Natural killer cell treated with Interleukin-12 subunit alpha and Interleukin-12 subunit beta and Interleukin-15 and Interleukin-18, amount 100 ng/mL, for 72 hours (primary cell): ENCODE results near the gene RNU4-1. TPM values are rescaled to one million over a fixed set of nuclear protein-coding genes. Genes with fewer than 3 reads are reported as not detected.
"Not testable (repeated sequence)": the region's sequence is repeated elsewhere in the genome, so short reads cannot be mapped to it uniquely, and the experiment has no call there.

Source experiments
- ATAC-seq, 2 donors: fragments of 150-1000 bp; cut with Tn5 transposase in 1 of 2; sonication (Bioruptor Pico), chemical (Tn5 transposase) in 1 of 2; 2 replicates each; pipeline ENCODE4 v1.10.0; 2021
- DNase-seq: peaks from one replicate; pipeline ENCODE4 v3.0.0; 2022; ENCODE audit warnings: low spot score
- H3K27ac Mint-ChIP-seq, 2 donors: 1 replicate in 1 of 2; 2 replicates in 1 of 2; pipeline ENCODE4 v1.8.0; 2022; ENCODE audit warnings: mixed read lengths in 2 of 2, mild to moderate bottlenecking in 1 of 2, moderate library complexity in 1 of 2
- H3K27me3 Mint-ChIP-seq, 2 donors: 1 replicate in 1 of 2; 2 replicates in 1 of 2; pipeline ENCODE4 v1.8.0; 2022; ENCODE audit warnings: mixed read lengths in 2 of 2
- H3K36me3 Mint-ChIP-seq: one replicate; pipeline ENCODE4 v1.8.0; 2022; ENCODE audit warnings: mixed read lengths
- H3K4me1 Mint-ChIP-seq, 2 donors: 1 replicate in 1 of 2; 2 replicates in 1 of 2; pipeline ENCODE4 v1.8.0; 2022; ENCODE audit warnings: low read depth in 2 of 2, mixed read lengths in 2 of 2, mild to moderate bottlenecking in 1 of 2
- H3K4me3 Mint-ChIP-seq: one replicate; pipeline ENCODE4 v1.8.0; 2022; ENCODE audit warnings: mixed read lengths
- H3K9me3 Mint-ChIP-seq: 2 replicates; pipeline ENCODE4 v1.8.0; 2022; ENCODE audit warnings: mixed read lengths
- total RNA-seq, 2 donors: library from RNA; stranded (reverse); gene quantifications; one replicate each; pipeline ENCODE4 v1.2.3, GENCODE V29; 2022

The RNU4-1 gene
- 1,000 to 10,000 TPM; 1,386 to 2,161 TPM for total RNA-seq

DNA sequence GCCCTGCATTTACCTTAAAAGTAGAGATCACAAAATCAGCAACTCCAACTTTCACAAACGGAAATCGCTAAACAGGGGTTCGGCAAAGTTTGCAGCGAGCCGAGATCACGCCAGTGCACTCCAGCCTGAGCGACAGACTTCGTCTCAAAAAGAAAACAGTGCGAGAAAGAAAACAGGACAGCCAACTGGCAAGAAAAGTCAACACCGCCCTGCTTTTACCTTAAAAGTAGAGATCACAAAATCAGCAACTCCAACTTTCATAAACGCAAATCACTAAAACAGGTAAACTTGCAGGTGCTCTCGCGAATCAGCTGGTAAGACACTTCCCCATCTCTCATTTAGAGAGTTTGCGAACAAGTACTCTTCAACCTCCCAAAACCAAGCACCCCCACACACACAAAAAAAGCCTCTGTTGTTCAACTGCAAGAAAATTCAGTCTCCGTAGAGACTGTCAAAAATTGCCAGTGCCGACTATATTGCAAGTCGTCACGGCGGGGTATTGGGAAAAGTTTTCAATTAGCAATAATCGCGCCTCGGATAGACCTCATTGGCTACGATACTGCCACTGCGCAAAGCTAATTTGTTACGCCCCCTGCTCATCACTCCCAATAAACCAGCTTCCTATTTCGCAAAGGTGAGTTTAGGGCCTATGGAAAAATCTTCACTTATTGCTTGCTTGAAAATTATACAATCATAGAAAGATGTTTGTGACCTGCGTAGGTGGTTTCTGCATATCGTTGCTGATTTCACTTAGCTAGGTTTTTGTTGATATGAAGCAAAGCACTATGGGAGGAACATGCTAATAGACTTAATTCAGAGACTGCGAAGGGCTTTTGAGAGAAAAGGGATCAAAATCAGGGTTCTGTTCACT, at the start of gene RNU4-1:
Gene RNU4-1 (minus strand): TSS at position 577 of the 871 bp plus-strand sequence.
- no peaks in the 10 kb centered on the region for H3K27me3 Mint-ChIP-seq
- no peaks in the 10 kb centered on the region for H3K9me3 Mint-ChIP-seq
- no peaks in the 10 kb centered on the region for H3K36me3 Mint-ChIP-seq
- no peak within 1 kb of the TSS for H3K27ac Mint-ChIP-seq
- DNase-seq: peak; percentile 77
- H3K4me1 Mint-ChIP-seq: peaks cover 5 to 7% of the 10 kb centered on the region in 2 donors
- peak; percentile 59 to 71 for ATAC-seq
- H3K4me3 Mint-ChIP-seq: no peak within 1 kb of the TSS

DNA sequence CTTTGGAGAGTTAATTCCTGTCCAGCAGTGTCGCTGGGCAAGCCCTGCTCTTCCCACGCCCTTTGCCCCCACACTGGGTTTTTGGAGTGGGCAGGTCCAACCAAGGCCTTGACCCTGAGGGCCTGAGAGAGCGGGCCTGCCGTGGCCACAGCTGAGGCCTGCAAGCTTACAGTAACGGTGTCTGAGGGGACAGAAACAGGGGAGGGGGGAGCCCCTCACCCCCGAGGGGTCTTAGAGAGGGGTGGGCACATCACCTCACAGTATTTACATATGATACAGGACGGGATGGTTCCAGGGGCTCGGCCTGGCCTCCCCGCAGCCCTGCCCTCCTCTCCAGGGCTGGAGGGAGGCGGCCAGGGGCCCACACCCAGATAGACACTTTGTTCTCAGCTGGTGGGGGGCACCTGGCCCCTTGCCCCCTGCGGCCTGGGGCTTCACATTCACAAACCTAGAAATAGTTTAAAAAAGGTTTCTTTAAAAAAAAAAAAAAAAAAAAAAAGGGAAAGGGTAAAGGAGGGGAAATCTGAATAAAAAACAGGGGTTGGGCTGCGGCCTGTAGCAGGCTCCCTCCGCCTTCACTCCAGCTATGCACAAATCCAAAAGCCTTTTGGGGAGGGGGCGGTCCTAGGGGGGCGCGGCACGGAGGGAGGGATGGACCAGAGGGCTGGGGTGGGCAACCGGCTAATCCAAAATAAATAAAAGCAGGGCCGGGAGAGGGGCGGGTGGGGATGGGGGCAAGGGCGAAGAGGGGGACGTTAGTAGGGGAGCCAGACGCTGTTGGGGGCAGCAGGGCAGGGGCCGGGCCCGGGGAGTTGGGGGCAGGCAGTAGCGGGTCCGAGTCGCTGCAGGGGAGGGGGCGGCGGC, 49.4 kb upstream of the RNU4-1 start:
- Mint-ChIP-seq H3K27ac (no peak overlapping the region), H3K4me1 (no peaks in the 10 kb centered on the region), H3K27me3 (peaks cover 0 to 7% of the 10 kb centered on the region in 2 donors), H3K4me3 (no peak overlapping the region), H3K36me3 (peaks cover 6% of the 10 kb centered on the region), H3K9me3 (peaks cover 4% of the 10 kb centered on the region)
- no peak for ATAC-seq
- DNase-seq: no peak

DNA sequence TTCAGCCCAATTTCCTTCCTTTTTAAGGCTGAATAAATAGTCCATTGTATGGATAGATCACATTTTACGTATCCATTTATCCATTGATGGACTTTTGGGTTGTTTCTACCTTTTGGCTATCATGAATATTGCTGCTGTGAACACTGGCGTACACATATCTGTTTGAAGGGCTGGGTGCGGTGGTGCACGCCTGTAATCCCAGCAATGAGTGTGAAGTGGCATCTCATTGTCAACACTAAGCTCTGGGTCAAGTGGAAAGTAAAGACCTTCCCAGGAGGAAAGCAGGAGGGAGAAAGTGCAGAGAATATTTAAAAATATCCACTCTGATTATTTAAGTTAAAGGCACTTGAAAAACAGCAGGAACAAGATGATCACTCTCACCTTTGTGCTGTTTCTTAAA, 46.2 kb upstream of the RNU4-1 start:
- Mint-ChIP-seq H3K27ac (no peak overlapping the region), H3K4me3 (no peak overlapping the region), H3K4me1 (peaks cover 0 to 6% of the 10 kb centered on the region in 2 donors), H3K36me3 (peaks cover 9% of the 10 kb centered on the region), H3K27me3 (peaks cover 0 to 7% of the 10 kb centered on the region in 2 donors), H3K9me3 (peaks cover 4% of the 10 kb centered on the region)
- ATAC-seq (no peak), DNase-seq (no peak)

DNA sequence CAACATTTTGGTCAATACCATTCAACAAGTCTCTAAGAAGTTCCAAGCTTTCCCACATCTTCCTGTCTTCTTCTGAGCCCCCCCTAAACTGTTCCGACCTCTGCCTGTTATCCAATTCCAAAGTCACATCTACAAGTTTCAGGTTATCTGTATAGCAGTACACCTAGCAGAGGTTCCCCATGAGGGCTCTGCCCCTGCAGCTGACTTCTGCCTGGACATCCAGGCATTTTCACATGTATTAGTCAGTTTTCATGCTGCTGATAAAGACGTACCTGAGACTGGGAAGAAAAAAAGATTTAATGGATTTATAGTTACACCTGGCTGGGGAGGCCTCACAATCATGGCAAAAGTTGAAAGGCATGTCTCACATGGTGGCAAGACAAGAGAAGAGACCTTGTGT, 44.7 kb upstream of the RNU4-1 start:
- peaks cover 0 to 7% of the 10 kb centered on the region in 2 donors for H3K27me3 Mint-ChIP-seq
- no peak overlapping the region for H3K4me3 Mint-ChIP-seq
- H3K4me1 Mint-ChIP-seq: peaks cover 0 to 6% of the 10 kb centered on the region in 2 donors
- DNase-seq (no peak), ATAC-seq (no peak)
- peaks cover 4% of the 10 kb centered on the region for H3K9me3 Mint-ChIP-seq
- peaks cover 9% of the 10 kb centered on the region for H3K36me3 Mint-ChIP-seq
- H3K27ac Mint-ChIP-seq: no peak overlapping the region

DNA sequence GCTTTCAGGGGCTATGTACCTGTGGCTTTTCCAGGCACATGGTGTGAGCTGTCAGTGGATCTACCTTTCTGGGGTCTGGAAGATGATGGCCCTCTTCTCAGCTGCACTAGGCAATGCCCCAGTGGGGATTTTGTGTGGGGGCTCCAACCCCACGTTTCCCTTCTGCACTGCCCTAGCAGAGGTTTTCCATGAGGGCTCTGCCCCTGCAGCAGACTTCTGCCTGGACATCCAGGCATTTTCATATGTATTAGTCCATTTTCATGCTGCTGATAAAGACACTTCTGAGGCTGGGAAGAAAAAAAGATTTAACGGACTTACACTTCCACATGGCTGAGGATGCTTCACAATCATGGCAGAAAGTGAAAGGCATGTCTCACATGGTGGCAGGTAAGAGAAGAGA, 43.4 kb upstream of the RNU4-1 start:
- not testable (repeated sequence) for H3K4me3 Mint-ChIP-seq, ATAC-seq, DNase-seq, H3K9me3 Mint-ChIP-seq, H3K27me3 Mint-ChIP-seq, H3K4me1 Mint-ChIP-seq, H3K27ac Mint-ChIP-seq, H3K36me3 Mint-ChIP-seq

DNA sequence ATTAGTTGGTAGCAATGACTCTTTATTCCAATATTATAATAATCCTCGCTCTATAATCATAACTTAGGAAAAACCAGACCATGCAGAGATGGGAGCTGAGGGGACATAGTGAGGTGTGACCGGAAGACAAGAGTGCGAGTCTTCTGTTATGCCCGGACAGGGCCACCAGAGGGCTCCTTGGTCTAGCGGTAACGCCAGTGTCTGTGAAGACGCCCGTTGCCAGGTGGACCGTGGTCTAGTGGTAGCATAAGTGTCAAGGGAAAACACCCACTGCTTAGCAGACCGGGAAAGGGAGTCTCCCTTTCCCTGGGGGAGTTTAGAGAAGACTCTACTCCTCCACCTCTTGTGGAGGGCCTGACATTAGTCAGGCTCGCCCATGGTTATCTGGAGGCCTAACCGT, 42.4 kb upstream of the RNU4-1 start:
- not testable (repeated sequence) for H3K36me3 Mint-ChIP-seq, H3K27ac Mint-ChIP-seq, ATAC-seq, H3K9me3 Mint-ChIP-seq, H3K4me3 Mint-ChIP-seq, H3K4me1 Mint-ChIP-seq, H3K27me3 Mint-ChIP-seq
- peak; percentile 13 for DNase-seq

DNA sequence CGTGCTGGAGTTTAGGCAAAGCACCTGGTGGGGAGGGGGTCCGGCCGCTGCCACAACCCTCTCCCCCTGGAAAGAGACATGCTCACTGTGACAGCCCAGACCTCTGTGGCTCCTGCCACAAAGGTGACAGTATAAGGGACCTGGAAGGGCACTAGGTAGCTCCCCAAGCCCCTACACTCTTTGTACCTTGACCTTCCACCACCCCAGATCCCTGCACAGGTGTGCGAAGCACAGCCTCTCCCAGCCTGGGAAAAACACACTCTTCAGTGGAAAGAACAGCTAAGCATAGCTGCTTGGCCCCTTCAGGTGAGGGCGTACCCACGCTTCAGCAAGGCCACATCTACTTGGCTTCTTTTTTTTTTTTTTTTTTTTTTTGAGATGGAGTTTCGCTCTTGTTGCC, 39.5 kb upstream of the RNU4-1 start:
- H3K36me3 Mint-ChIP-seq: peaks cover 4% of the 10 kb centered on the region
- ATAC-seq: no peak
- H3K27me3 Mint-ChIP-seq: no peaks in the 10 kb centered on the region
- no peak overlapping the region for H3K27ac Mint-ChIP-seq
- H3K4me3 Mint-ChIP-seq: no peak overlapping the region
- peaks cover 0 to 6% of the 10 kb centered on the region in 2 donors for H3K4me1 Mint-ChIP-seq
- no peaks in the 10 kb centered on the region for H3K9me3 Mint-ChIP-seq
- DNase-seq: no peak

DNA sequence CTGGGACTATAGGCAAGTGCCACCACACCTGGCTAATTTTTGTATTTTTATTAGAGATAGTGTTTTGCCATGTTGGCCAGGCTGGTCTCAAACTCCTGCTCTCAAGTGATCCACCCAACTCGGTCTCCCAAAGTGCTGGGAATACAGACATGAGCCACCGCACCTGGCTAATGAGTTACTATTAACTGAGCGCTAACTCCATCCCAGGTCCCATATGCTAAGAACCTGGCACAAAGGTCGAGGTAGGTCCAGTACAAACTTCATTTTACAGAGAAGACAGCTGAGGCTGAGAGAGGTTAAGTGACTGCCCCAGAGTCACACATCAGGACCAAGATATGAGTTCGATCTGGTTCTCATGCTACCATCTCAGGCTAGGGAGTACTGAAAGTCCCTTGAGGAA, 39.0 kb upstream of the RNU4-1 start:
- Mint-ChIP-seq H3K36me3 (no peaks in the 10 kb centered on the region), H3K27ac (no peak overlapping the region), H3K27me3 (no peaks in the 10 kb centered on the region), H3K4me3 (no peak overlapping the region), H3K9me3 (no peaks in the 10 kb centered on the region), H3K4me1 (peaks cover 0 to 6% of the 10 kb centered on the region in 2 donors)
- ATAC-seq (no peak), DNase-seq (no peak)

DNA sequence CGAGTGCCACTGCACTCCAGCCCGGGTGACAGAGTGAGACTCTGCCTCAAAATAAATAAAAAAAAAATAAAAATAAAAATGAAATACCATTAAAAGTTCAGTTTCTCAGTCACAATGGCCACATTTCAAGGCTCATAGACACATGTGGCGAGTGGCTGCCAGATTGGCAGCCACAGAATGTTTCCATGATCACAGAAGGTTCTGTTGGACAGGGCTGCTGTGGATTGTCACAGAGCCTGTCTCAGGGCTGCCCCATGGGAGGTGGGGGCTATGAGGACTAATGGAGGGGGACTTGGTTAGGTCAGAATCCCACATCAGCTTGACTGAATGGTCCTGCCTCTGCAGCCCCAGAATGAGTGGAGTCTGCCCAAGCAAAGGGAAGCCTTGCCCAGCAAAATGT, 38.4 kb upstream of the RNU4-1 start:
- DNase-seq (no peak), ATAC-seq (no peak)
- Mint-ChIP-seq H3K9me3 (no peaks in the 10 kb centered on the region), H3K36me3 (no peaks in the 10 kb centered on the region), H3K4me3 (no peak overlapping the region), H3K27ac (no peak overlapping the region), H3K4me1 (peaks cover 0 to 6% of the 10 kb centered on the region in 2 donors), H3K27me3 (no peaks in the 10 kb centered on the region)

DNA sequence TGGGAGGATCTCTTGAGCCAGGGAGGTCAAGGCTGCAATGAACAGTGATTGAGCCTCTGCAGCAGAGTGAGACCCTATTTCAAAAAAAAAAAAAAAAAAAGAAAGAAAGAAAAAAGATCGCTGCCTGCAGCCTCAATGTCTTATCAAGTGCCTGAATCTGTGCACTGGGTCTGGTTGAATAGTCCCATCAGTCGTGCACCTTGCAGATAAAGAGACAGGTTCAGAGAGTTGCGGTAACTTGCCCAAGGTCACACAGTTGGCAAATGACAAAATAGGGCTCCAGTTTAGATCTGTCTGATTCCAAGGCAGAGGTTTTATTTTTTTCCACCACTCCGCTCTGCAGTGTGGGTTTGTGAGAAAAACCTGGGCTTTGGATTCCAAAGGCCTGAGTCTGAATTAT, 35.2 kb upstream of the RNU4-1 start:
- H3K27ac Mint-ChIP-seq: no peak overlapping the region
- DNase-seq (peak; percentile 3), ATAC-seq (no peak)
- no peaks in the 10 kb centered on the region for H3K27me3 Mint-ChIP-seq
- no peak overlapping the region for H3K4me3 Mint-ChIP-seq
- no peaks in the 10 kb centered on the region for H3K36me3 Mint-ChIP-seq
- peaks cover 9 to 11% of the 10 kb centered on the region in 2 donors for H3K4me1 Mint-ChIP-seq
- no peaks in the 10 kb centered on the region for H3K9me3 Mint-ChIP-seq

DNA sequence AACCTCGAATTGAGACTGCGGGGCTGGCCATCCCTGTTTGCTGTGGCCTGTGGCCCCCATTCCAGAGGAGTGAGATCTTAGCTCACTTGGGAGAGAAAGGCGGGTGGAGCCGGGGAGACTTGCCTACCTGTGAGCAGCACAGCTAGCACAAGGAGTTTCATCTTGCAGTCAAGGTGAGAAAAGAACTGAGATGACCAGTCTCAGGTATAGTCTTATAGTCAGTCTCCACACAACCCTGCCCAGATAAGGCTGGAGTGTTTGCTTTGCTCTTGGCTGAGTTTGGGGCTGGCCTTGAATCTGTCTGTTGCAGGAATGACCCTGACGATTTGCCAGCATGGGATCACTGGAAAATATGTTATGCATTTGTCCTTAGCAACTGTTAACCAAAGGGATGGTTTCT, 34.6 kb upstream of the RNU4-1 start, which contains the start of gene PLA2G1B:
Gene PLA2G1B (minus strand): TSS at position 187 of the 400 bp plus-strand sequence. CDS start 26 bp downstream, at position 161.
- no peak within 1 kb of the TSS for H3K4me3 Mint-ChIP-seq
- H3K4me1 Mint-ChIP-seq: peaks cover 9 to 11% of the 10 kb centered on the region in 2 donors

DNA sequence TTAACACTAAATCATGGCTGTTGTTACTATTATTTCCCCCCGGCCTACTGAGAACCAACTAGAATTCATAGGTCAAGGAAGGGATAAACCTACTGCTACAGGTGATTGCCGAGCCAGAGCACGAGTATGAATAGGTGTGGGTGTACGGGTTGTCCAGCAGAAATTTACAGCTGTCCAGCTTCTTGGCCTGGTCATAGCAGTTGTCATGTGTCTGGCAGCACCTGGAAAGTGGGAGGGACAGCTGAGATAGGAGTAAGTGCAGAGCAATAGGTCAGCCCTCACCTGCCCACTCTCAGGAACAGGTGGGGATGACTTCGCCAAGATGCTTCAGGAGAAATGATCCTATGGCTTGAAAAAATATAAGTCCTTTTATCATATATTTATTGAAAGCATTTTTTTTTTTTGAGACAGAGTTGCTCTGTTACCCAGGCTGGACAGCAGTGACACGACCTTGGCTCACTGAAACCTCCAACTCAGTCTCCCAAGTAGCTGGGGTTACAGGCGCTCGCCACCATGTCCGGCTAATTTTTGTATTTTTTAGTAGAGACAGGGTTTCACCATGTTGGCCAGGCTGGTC, 31.9 kb upstream of the RNU4-1 start:
- Mint-ChIP-seq H3K9me3 (no peaks in the 10 kb centered on the region), H3K4me1 (peaks cover 9 to 11% of the 10 kb centered on the region in 2 donors), H3K36me3 (no peaks in the 10 kb centered on the region), H3K4me3 (no peak overlapping the region), H3K27ac (no peak overlapping the region), H3K27me3 (no peaks in the 10 kb centered on the region)
- ATAC-seq (no peak), DNase-seq (no peak)

More for the DNA sequence above, 34.6 kb upstream of the RNU4-1 start, which contains the start of gene PLA2G1B:
- no peaks in the 10 kb centered on the region for H3K9me3 Mint-ChIP-seq
- H3K27ac Mint-ChIP-seq: no peak within 1 kb of the TSS
- no peaks in the 10 kb centered on the region for H3K27me3 Mint-ChIP-seq
- no peak for DNase-seq
- H3K36me3 Mint-ChIP-seq: no peaks in the 10 kb centered on the region
- no peak for ATAC-seq

DNA sequence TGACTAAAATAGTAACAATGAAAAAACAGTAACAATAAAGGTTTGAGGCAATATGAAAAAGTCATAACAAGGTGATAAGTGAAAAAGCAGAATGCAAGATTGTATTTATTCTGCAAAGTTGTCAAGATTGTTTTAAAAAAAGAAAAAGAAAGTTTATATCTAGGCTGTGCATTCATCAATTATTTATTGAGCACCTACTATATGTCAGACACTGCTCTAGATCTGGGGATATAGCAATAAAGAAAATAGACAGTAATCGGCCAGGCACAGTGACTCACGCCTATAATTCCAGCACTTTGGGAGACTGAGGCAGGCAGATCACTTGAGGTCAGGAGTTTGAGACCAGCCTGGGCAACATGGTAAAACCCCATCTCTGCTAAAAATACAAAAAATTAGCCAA, 30.7 kb upstream of the RNU4-1 start:
- Mint-ChIP-seq H3K27ac (no peak overlapping the region), H3K27me3 (no peaks in the 10 kb centered on the region), H3K9me3 (no peaks in the 10 kb centered on the region), H3K4me1 (peaks cover 9 to 11% of the 10 kb centered on the region in 2 donors), H3K4me3 (no peak overlapping the region), H3K36me3 (no peaks in the 10 kb centered on the region)
- ATAC-seq (no peak), DNase-seq (no peak)
